IMR-90 (cell line): ENCODE measurements around the gene ITSN1. TPM values are rescaled to one million over a fixed set of nuclear protein-coding genes. Genes with fewer than 3 reads are reported as not detected.

Source experiments
- ATAC-seq: fragments of 200-7000 bp; cut with Tn5 transposase; 2 replicates; pipeline ENCODE4 v1.9.1; 2020; ENCODE audit warnings: low read depth, mild to moderate bottlenecking, moderate library complexity
- BruUV-seq: library from RNA; stranded (reverse); fragments of 400-500 nt; replicated peaks from 2 replicates; lab custom pipeline; 2021; lab: Mats Ljungman, UMichigan
- CTCF ChIA-PET: fragments of 300-600 bp; formaldehyde crosslinking; extraction: SDS; loops from one replicate; lab custom pipeline; 2021; ENCODE audit warnings: antibody characterized with exemption; lab: Yijun Ruan, JAX
- POLR2A ChIA-PET: fragments of 300-600 bp; sonication (Branson Sonifier 250); formaldehyde crosslinking; loops from one replicate; lab custom pipeline; 2022; ENCODE audit warnings: antibody characterized with exemption; ENCODE audit not compliant: unreplicated experiment; lab: Charles Lee
- DNase-seq: peaks from one replicate; pipeline ENCODE4 v3.0.0; 2013
- H2AFZ ChIP-seq: replicated peaks from 2 replicates; pipeline ENCODE3; 2013; ENCODE audit warnings: low read length, mild to moderate bottlenecking; ENCODE audit not compliant: poor library complexity
- H2AK5ac ChIP-seq: 2 replicates; pipeline ENCODE4 v1.6.1; 2013; ENCODE audit warnings: low read depth, low read length, inconsistent platforms
- H2AK9ac ChIP-seq: replicated peaks from 2 replicates; pipeline ENCODE3; 2013; ENCODE audit warnings: mild to moderate bottlenecking, low read depth, low read length, moderate library complexity; ENCODE audit not compliant: poor library complexity
- H2BK120ac ChIP-seq: 2 replicates; pipeline ENCODE4 v1.6.1; 2013; ENCODE audit warnings: low read depth, low read length, inconsistent platforms
- H2BK15ac ChIP-seq: 3 replicates; pipeline ENCODE4 v1.6.1; 2013; ENCODE audit warnings: low read depth, low read length, inconsistent platforms
- H2BK20ac ChIP-seq: 2 replicates; pipeline ENCODE4 v1.6.1; 2013; ENCODE audit warnings: low read depth, mild to moderate bottlenecking, inconsistent platforms, low read length, moderate library complexity
- H2BK5ac ChIP-seq: 2 replicates; pipeline ENCODE4 v1.6.1; 2013; ENCODE audit warnings: mild to moderate bottlenecking, low read depth, low read length, inconsistent platforms; ENCODE audit not compliant: poor library complexity, severe bottlenecking
- H3K14ac ChIP-seq: replicated peaks from 2 replicates; pipeline ENCODE4 v1.6.1; 2013; ENCODE audit warnings: low read depth, low read length, inconsistent platforms
- H3K18ac ChIP-seq: 2 replicates; pipeline ENCODE4 v1.6.1; 2013; ENCODE audit warnings: low read depth, low read length, control low read depth
- H3K23ac ChIP-seq: 2 replicates; pipeline ENCODE4 v1.6.1; 2013; ENCODE audit warnings: low read depth, low read length, inconsistent platforms
- H3K27ac ChIP-seq: 2 replicates; pipeline ENCODE4 v1.5.1; 2013; ENCODE audit warnings: mild to moderate bottlenecking, control low read depth, low read length; ENCODE audit not compliant: insufficient read depth
- H3K27me3 ChIP-seq: 2 replicates; pipeline ENCODE4 v1.6.1; 2013; ENCODE audit warnings: low read length; ENCODE audit not compliant: control insufficient read depth, insufficient read depth
- H3K36me3 ChIP-seq: 2 replicates; pipeline ENCODE4 v1.6.1; 2013; ENCODE audit warnings: low read length, mixed read lengths; ENCODE audit not compliant: control insufficient read depth, insufficient read depth
- H3K4ac ChIP-seq: 2 replicates; pipeline ENCODE4 v1.6.1; 2013; ENCODE audit warnings: low read depth, low read length, inconsistent platforms
- H3K4me1 ChIP-seq: 2 replicates; pipeline ENCODE4 v1.6.1; 2013; ENCODE audit warnings: low read length, mixed read lengths; ENCODE audit not compliant: control insufficient read depth, insufficient read depth
- H3K4me2 ChIP-seq: 2 replicates; pipeline ENCODE4 v1.6.1; 2013; ENCODE audit warnings: low read depth, mild to moderate bottlenecking, control low read depth, low read length, moderate library complexity
- H3K4me3 ChIP-seq: 2 replicates; pipeline ENCODE4 v1.5.1; 2013; ENCODE audit warnings: low read depth, mild to moderate bottlenecking, control low read depth, low read length, moderate library complexity; ENCODE audit not compliant: insufficient read depth
- H3K56ac ChIP-seq: 2 replicates; pipeline ENCODE4 v1.6.1; 2013; ENCODE audit warnings: low read length, inconsistent platforms; ENCODE audit not compliant: insufficient read depth; ENCODE audit errors: extremely low read depth
- H3K79me1 ChIP-seq, 2 experiments: 2 replicates each; pipeline ENCODE4 v1.6.1; 2013; ENCODE audit warnings: low read length in 2 of 2, inconsistent platforms in 1 of 2, low read depth in 1 of 2
- H3K9ac ChIP-seq: 2 replicates; pipeline ENCODE4 v1.6.1; 2013; ENCODE audit warnings: low read depth, low read length, control low read depth
- H3K9me1 ChIP-seq: 2 replicates; pipeline ENCODE4 v1.6.1; 2013; ENCODE audit warnings: low read length, inconsistent platforms; ENCODE audit not compliant: insufficient read depth
- H3K9me3 ChIP-seq: 2 replicates; pipeline ENCODE4 v1.6.1; 2013; ENCODE audit warnings: low read length; ENCODE audit not compliant: control insufficient read depth, insufficient read depth
- H4K20me1 ChIP-seq: 2 replicates; pipeline ENCODE4 v1.6.1; 2013; ENCODE audit warnings: low read length, inconsistent platforms; ENCODE audit not compliant: insufficient read depth
- H4K5ac ChIP-seq: 2 replicates; pipeline ENCODE4 v1.6.1; 2013; ENCODE audit warnings: mild to moderate bottlenecking, low read depth, low read length, control low read depth
- H4K8ac ChIP-seq, 2 experiments: 2 replicates each; pipeline ENCODE4 v1.6.1; 2013; ENCODE audit warnings: low read depth in 2 of 2, low read length in 2 of 2, control low read depth in 1 of 2, inconsistent platforms in 1 of 2
- H4K91ac ChIP-seq: 2 replicates; pipeline ENCODE4 v1.6.1; 2013; ENCODE audit warnings: low read depth, low read length, inconsistent platforms; ENCODE audit not compliant: insufficient read depth
- CEBPB ChIP-seq: IDR thresholded peaks from 2 replicates; pipeline ENCODE4 v1.6.1; 2012; ENCODE audit warnings: low read depth, low read length, improper control_type of control experiment
- CHD1 ChIP-seq: IDR thresholded peaks from 2 replicates; pipeline ENCODE4 v1.6.1; 2012; ENCODE audit warnings: low read depth, low read length, improper control_type of control experiment
- CTCF ChIP-seq: conservative IDR thresholded peaks from 2 replicates; pipeline ENCODE4 v1.5.1; 2012; ENCODE audit warnings: mild to moderate bottlenecking, low read depth, low read length, improper control_type of control experiment
- FOS ChIP-seq: fragments of 150-350 bp; IDR thresholded peaks from 2 replicates; pipeline ENCODE4 v1.6.1; 2016; ENCODE audit warnings: low read depth, low read length
- MAFK ChIP-seq: IDR thresholded peaks from 2 replicates; pipeline ENCODE4 v1.6.1; 2012; ENCODE audit warnings: low read depth, low read length, improper control_type of control experiment
- MAZ ChIP-seq: IDR thresholded peaks from 2 replicates; pipeline ENCODE4 v1.6.1; 2012; ENCODE audit warnings: low read depth, mild to moderate bottlenecking, low read length, improper control_type of control experiment, moderate library complexity, borderline replicate concordance
- MXI1 ChIP-seq: IDR thresholded peaks from 2 replicates; pipeline ENCODE4 v1.6.1; 2012; ENCODE audit warnings: low read depth, mild to moderate bottlenecking, low read length, moderate library complexity, borderline replicate concordance
- NFE2L2 ChIP-seq: fragments of 150-350 bp; IDR thresholded peaks from 2 replicates; pipeline ENCODE4 v1.6.1; 2016; ENCODE audit warnings: low read depth, mild to moderate bottlenecking, low read length
- POLR2A ChIP-seq: IDR thresholded peaks from 2 replicates; pipeline ENCODE4 v1.6.1; 2012; ENCODE audit warnings: mild to moderate bottlenecking, low read depth, low read length
- RAD21 ChIP-seq: IDR thresholded peaks from 2 replicates; pipeline ENCODE4 v1.6.1; 2012; ENCODE audit warnings: low read length, improper control_type of control experiment
- RCOR1 ChIP-seq: IDR thresholded peaks from 2 replicates; pipeline ENCODE4 v1.6.1; 2012; ENCODE audit warnings: mild to moderate bottlenecking, low read length, improper control_type of control experiment; ENCODE audit not compliant: insufficient replicate concordance
- RFX5 ChIP-seq: IDR thresholded peaks from 2 replicates; pipeline ENCODE4 v1.8.0; 2012; ENCODE audit warnings: low read depth, mild to moderate bottlenecking, low read length, moderate library complexity
- USF2 ChIP-seq: fragments of 150-350 bp; IDR thresholded peaks from 2 replicates; pipeline ENCODE4 v1.6.1; 2017; ENCODE audit warnings: mild to moderate bottlenecking, antibody characterized with exemption, low read length, low read depth
- WGBS, 2 experiments: methylation state at CpG; one replicate each; pipeline versions ENCODE4 v1.1.5 to v1.1.7; 2013; ENCODE audit warnings: missing lambda C conversion rate in 2 of 2; ENCODE audit not compliant: insufficient read length in 1 of 2; ENCODE audit errors: extremely low coverage in 2 of 2; 5-methylcytosine and 5-hydroxymethylcytosine counted together
- dilution Hi-C: fragments of 300-500 bp; cut with HindIII; formaldehyde crosslinking; loops from one replicate; pipeline ENCODE4 v1.14.3; 2018; ENCODE audit warnings: low sequenced_read_pairs; ENCODE audit not compliant: unreplicated experiment
- in situ Hi-C: fragments of 300-500 bp; cut with MboI; formaldehyde crosslinking; loops from 3 replicates; pipeline ENCODE4 v1.14.3; 2019; ENCODE audit warnings: low sequenced_read_pairs, inconsistent platforms, mixed read lengths
- intact Hi-C: fragments of 100-400 bp; cut with micrococcal nuclease; formaldehyde crosslinking; loops from 2 replicates; pipeline ENCODE4 v1.10.0; 2022
- polyA plus RNA-seq, 3 experiments: library from polyadenylated mRNA; depleted of rRNA; stranded (reverse); fragments of >200 nt; gene quantifications; 2 replicates each; pipeline ENCODE4 v1.2.3, GENCODE V29; 2012; ENCODE audit warnings: low replicate concordance in 1 of 3
- total RNA-seq: library from RNA; depleted of rRNA; stranded (reverse); fragments of >200 nt; gene quantifications from 2 replicates; pipeline ENCODE4 v1.2.3, GENCODE V29; 2012

Gene ITSN1
- total and polyA plus RNA-seq, 2 of the 4 experiments (the other 2 are of a cell fraction): 45.4 to 62.0 TPM

DNA sequence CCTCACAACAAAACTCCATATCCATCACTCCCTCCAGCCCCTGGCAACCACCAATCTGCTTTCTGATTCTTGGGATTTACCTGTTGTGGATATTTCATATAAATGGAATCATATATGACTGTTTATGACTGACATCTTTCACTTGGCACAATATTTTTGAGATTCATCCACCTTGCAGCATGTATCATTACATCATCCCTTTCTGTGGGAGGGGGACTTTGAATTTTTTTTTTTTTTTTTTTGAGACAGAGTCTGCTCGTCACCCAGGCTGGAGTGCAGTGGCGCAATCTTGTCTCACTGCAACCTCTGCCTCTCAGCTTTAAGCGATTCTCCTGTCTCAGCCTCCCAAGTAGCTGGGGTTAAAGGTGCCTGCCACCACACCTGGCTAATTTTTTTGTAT lies 128.2 kb downstream of the ITSN1 start:
- no peak overlapping the region for H3K9ac ChIP-seq
- DNase-seq (no peak), ATAC-seq (no peak)
- H3K36me3 ChIP-seq: peaks cover 22% of the 10 kb centered on the region
- H2AFZ ChIP-seq: no peak overlapping the region
- intact Hi-C loops: no loop called here
- H3K27ac ChIP-seq: no peak overlapping the region
- no peak overlapping the region for H2BK20ac ChIP-seq
- no peak overlapping the region for H4K5ac ChIP-seq
- H2AK9ac ChIP-seq: no peak overlapping the region
- no peak overlapping the region for H2BK5ac ChIP-seq
- no TSS peak for BruUV-seq
- H2BK15ac ChIP-seq: no peak overlapping the region
- WGBS, 2 experiments: no CpG with 5 or more reads among the region's 3 CpGs
- H2AK5ac ChIP-seq: no peak overlapping the region
- H3K4ac ChIP-seq: no peak overlapping the region
- no peak overlapping the region for H3K18ac ChIP-seq
- H3K9me1 ChIP-seq: 0 out of 2 replicates have a peak, but pooled peaks cover 2% of the 10 kb centered on the region
- H4K91ac ChIP-seq: no peak overlapping the region
- H3K79me1 ChIP-seq: peaks cover 3 to 15% of the 10 kb centered on the region in 2 experiments; a peak in 3 of 4 replicates
- H3K14ac ChIP-seq: no peak overlapping the region
- dilution Hi-C loops: no loop called here
- H3K23ac ChIP-seq: no peak overlapping the region
- ChIA-PET POLR2A (no interaction called here), CTCF (no interaction called here)
- no peak overlapping the region for H3K4me2 ChIP-seq
- no peaks in the 10 kb centered on the region for H3K27me3 ChIP-seq
- H2BK120ac ChIP-seq: no peak overlapping the region
- no peaks in the 10 kb centered on the region for H3K9me3 ChIP-seq
- H3K4me3 ChIP-seq: no peak overlapping the region
- no peaks in the 10 kb centered on the region for H3K4me1 ChIP-seq
- H3K56ac ChIP-seq: no peak overlapping the region
- TF ChIP-seq USF2: no peak
- TF ChIP-seq MXI1: no peak
- TF ChIP-seq POLR2A: no peak
- TF ChIP-seq MAFK: no peak
- TF ChIP-seq NFE2L2: no peak
- TF ChIP-seq RCOR1: no peak
- TF ChIP-seq MAZ: no peak
- no peak for TF ChIP-seq RFX5
- TF ChIP-seq CTCF: no peak
- TF ChIP-seq FOS: no peak
- TF ChIP-seq CEBPB: no peak
- TF ChIP-seq CHD1: no peak
- TF ChIP-seq RAD21: no peak
- no peak overlapping the region for H4K8ac ChIP-seq
- in situ Hi-C loops: no loop called here
- no peaks in the 10 kb centered on the region; the same call in 1 of the 2 replicates for H4K20me1 ChIP-seq
